Prostate gland (tissue), 2 donors: ENCODE results near the gene RUFY2.

ENCODE experiments used
- POLR2A ChIP-seq: fragments of 450-650 bp; IDR thresholded peaks from one replicate; pipeline ENCODE4 v1.6.1; 2016; ENCODE audit warnings: antibody characterized with exemption, mild to moderate bottlenecking
- POLR2AphosphoS5 ChIP-seq: sonication (generic); formaldehyde crosslinking; IDR thresholded peaks from one replicate; pipeline ENCODE4 v1.6.1; 2017; ENCODE audit warnings: antibody characterized with exemption
- TF ChIP-seq, protein P1 (sequence below), 4 experiments: fragments of 200-600 bp in 2 of 4; fragments of 450-650 bp in 2 of 4; sonication (generic) in 2 of 4; IDR thresholded peaks; 1 replicate in 3 of 4; 2 replicates in 1 of 4; pipeline ENCODE4 v1.5.1; 2016 to 2019; ENCODE audit warnings: antibody characterized with exemption in 4 of 4, mild to moderate bottlenecking in 2 of 4, moderate library complexity in 2 of 4

DNA sequence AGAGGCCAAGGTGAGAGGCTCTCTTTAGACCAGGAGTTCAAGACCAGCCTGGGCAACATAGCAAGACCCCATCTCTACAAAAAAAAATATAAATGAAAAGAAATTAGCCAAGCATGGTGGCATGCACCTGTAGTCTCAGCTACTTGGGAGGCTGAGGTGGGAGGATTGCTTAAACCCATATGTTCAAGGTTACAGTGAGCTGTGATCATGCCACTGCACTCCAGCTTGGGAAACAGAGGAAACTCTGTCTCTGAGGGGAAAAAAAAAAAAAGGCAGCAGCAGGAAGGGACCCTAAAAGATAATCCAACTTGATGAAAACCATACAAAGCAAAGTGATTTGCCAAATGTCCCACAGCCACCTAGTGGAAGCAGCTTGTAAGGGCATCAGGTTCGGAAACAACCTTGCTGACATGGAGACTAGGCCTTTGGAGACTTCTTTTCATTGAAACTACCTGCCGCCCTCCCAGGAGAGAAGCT, 58.8 kb downstream of the RUFY2 start:
- TF ChIP-seq POLR2A: no peak
- no peak for TF ChIP-seq POLR2AphosphoS5
- TF ChIP-seq, protein P1, sequence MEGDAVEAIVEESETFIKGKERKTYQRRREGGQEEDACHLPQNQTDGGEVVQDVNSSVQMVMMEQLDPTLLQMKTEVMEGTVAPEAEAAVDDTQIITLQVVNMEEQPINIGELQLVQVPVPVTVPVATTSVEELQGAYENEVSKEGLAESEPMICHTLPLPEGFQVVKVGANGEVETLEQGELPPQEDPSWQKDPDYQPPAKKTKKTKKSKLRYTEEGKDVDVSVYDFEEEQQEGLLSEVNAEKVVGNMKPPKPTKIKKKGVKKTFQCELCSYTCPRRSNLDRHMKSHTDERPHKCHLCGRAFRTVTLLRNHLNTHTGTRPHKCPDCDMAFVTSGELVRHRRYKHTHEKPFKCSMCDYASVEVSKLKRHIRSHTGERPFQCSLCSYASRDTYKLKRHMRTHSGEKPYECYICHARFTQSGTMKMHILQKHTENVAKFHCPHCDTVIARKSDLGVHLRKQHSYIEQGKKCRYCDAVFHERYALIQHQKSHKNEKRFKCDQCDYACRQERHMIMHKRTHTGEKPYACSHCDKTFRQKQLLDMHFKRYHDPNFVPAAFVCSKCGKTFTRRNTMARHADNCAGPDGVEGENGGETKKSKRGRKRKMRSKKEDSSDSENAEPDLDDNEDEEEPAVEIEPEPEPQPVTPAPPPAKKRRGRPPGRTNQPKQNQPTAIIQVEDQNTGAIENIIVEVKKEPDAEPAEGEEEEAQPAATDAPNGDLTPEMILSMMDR (IDR thresholded peaks at IDR 0.05): peak in 2 of 4 experiments; percentile 22 to 47
